Stimulated activated CD8-positive, alpha-beta memory T cell treated with anti-CD3 and anti-CD28 coated beads, Interleukin-4, amount 100 ng/mL, for 48 hours (primary cell): ENCODE results near the gene ATOH8.

Source experiments
- DNase-seq: peaks from one replicate; pipeline ENCODE4 v3.0.0-alpha.2; 2020

The ATOH8 gene

DNA sequence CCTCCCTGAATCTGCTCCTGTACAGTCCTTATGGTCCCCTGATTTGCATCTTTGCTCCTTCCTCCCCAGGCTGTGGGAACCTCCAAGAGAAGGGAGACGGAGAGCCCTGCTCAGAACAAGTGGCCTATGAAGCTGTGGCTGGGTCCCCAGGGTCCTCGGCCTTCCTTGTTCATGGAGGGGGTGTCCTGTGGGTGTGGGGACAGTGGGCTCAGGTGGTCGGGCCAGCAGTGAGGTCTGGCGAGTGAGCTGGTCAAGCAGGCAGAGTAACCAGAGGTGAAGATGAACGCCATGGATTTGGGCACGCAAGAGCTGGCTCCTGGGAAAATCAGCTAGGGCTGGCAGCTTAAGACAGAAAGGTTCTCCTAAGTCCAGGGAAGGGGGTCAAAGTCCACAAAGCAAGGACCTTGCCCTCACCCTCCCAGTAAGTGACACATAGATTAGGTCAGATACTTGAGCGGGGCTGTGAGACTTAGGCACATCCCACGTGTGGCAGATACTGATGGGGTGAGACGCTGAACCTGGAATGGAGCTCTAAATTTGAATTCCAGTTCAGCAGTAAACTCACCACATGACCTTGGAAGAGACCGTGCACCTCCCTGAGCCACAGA lies 34.8 kb upstream of the ATOH8 start:
- no peak for DNase-seq

DNA sequence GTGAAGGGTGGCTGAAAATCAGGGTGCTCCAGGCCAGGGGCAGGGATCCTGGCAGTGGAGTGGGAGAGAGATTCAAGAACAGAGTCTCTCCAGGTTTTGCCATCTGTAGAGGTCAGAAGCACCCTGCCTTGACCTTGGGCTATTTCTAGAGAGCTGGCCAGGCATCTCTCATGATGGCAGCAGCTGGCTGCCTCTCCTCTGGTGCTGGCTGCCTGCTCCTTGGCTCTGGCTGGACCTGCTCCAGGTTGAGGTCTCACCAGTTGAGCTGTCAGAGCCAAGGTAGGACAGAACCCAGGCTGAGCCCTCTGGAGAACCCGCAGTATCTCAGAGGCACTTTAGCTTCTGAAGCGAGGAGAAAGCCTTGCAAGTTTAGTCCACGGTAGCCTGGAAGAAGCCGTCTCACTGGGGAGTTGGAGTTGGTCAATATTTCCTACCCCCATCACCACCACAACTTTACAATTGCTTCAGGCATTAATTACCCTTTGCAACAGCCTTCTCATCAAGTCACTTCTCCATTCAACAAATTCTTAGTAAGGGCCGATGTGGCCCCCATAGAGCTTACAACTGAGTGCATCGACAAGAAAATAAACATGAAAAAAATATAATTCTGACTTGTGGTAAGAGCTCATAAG lies 34.1 kb upstream of the ATOH8 start:
- DNase-seq = no peak

DNA sequence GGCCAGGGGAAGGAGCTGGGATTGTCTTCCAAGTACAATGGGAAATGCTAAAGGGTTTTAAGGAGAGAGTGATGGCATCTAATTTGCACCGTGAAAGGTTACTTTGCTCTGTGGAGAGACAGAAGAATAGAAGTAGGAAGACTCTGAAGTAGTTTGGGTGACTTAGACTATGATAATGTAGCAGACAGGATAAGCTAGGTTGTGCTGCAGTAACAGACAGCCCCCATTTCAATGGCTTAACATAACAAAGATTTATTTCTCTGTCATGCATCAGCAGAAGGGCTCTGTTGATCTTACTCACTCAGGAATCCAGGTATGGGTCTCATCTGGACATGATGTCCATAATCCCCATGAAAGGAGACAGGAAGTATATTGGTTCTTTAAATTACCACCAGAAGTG lies 33.3 kb upstream of the ATOH8 start:
- no peak for DNase-seq

DNA sequence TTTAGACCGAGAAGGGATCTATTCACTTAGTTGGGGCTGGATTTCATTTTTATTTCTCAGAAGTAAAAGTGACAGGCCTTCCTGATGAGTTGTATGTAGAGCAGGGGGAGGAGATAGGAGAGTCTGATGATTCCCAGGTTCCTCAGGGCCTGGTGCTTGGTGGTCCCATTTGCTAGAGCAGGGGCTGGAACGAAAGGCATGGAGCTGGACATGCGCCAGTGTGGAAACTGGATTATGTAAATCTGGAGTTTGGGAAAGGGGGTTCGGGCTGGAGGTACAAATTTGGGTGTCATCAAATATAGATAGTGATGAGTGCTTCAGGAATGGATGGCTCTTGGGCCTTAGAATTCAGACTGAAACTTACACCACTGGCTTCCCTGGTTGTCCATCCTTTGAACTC lies 32.1 kb upstream of the ATOH8 start:
- DNase-seq = no peak

DNA sequence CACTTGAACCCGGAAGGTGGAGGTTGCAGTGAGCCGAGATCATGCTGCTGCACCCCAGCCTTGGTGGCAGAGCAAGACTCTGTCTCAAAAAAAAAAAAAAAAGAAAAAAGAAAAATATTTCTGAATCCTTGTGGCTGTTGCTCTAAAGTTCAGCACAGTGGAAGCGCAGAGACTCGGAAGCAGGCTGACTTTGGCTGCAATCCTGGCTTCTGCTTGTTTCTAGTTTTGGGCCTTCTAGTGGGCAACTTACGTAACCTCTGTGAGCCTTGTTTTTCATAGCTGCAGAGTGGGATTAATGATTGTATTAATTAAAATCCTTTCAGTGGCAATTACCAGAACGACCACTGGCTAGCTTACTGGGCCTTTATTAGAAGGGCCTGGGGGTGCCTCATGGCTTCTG lies 31.3 kb upstream of the ATOH8 start:
- no peak for DNase-seq

DNA sequence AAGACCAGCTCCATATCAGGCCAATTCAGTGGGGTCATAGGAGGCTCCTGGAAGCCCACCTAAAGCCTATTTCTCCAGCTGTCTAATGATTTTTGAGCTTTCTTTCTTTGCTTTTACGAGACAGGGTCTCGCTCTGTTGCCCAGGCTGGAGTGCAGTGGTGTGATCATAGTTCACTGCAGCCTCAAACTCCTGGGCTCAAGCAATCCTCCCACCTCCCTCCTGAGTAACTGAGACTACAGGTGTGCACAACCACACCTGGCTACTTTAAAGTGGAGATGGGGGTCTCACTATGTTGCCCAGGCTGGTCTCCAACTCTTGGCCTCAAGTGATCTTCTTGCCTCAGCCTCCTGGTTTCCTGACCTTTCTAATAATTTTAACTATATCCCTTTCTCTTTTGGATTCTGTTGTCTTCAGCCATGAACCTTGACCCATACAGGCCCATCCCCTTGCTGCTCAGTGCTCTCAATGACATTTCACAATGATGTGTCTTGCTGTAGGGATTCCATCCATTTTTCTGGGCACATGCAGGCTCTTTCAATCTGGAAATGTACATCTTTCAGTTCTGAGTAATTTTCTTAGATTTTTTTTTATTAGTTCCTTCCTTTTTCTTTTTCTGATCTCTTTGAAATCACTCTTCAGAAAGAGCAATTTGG lies 30.0 kb upstream of the ATOH8 start:
- DNase-seq = no peak

DNA sequence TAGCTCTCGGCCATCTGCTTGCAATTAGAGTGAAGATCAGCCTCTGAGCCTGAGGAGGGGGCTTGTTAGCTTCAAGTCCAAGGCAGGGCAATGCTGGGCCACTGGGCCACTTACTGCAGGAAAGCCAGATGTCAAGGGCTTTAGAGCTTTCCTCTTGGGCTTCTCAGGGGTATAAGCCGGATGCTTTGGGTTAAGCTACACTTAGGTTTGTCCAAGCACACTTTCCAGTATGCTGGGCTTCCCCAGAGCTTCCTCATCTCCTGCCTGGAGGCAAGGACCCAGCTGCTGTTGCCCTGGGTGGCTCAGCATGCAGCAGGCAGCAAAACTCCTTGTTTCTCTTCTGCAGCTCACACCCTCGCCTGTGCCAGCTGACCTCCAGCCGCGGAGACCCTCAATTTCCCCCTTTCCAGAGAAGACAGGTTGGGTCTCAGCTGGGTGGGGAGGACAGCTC lies 29.0 kb upstream of the ATOH8 start:
- DNase-seq = no peak

DNA sequence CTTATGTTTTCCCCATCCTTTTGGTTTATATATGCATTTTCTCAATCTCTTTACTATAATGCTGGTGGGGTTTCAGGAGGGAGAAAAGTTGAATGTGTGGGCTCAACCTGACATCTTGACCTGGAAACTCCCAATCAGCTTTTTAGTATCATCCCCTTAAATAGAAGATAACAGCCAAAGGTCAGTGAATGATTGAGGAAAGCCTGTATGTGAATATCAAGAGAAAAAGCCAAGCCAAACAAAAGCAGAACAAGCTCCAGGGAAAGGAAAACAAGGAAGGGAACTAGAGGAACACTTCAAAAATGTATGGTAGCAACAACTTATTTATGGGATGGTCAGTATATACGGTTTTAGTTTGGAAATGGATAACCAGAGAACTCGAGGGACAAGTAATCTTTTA lies 28.3 kb upstream of the ATOH8 start:
- no peak for DNase-seq

DNA sequence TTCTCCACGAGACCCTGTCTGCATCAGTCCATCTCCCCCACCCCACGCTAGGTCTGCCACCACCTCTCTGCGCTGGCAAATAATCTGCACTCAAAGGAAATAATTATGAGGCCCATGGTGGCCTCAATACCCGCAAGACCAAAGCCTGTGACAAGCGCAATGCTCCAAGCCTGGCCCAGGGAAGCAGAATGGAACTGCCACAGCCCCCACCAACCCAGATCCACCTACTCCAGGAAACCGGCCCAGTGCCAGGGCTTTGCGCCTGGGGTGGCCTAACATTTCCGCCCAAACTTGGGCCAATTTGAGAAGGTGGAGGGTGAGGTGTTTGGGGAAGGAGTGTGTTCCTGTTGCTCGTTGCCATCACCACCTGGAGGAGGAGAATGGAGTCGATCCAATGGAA lies 26.0 kb upstream of the ATOH8 start:
- no peak for DNase-seq

DNA sequence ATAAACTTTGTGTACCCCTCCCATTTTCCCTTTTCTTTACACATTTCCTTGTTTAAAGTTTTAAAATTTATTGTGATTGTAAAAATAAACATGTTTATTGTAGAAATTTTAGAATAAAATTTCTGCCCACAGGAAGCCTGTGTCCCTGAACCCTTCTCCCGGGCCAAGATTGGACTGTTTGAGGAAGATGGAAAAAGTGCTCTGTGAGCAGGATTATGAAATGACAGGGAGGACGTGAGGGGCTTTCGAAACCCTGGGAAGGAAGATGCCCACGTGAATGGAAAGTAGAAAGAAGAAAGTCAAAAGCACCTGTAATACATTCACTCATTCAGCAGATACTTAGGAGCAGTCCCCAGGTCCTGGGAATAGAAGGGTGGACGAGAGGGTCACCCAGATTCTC lies 25.4 kb upstream of the ATOH8 start:
- no peak for DNase-seq

DNA sequence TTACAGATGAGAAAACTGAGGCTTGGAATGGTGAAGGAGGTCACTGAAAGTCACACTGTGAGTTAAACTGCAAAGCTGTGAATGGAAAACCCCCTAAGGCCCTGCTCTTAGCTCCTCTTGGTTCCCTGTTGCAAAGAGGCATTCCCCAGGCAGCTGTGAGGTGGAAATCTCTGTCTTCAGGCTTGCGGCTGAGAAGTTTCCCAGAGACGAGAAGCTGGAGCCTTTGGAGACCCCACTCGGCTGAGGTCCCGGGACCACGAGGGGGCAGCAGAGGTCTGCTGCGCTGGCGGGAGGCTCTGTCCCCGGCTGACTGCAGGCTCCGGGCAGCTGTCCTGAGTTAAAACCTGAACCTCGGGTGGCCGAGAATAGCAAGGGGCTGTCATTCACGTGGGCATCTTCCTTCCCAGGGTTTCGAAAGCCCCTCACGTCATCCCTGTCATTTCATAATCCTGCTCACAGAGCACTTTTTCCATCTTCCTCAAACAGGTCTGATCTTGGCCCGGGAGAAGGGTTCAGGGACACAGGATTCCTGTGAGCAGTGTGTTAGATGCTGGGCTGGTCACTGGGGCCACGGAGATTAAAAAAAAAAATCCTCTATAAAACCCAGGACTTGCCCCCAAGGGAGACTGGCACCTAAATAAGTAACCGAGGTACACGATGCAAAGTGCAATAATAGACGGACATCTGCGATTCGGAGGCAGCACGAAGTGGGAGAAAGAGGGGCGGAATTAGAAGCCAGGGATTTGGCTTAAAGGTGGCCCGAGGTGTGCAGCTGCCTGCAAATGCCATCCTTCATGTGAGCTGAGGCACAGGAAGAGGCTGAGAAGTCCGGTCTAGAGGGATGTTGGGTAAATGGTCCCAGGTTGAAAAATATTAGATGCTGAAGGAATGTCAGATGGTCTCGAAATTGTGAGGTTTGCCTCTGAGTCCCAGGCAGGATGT lies 24.6 kb upstream of the ATOH8 start:
- DNase-seq = peak; percentile 91

DNA sequence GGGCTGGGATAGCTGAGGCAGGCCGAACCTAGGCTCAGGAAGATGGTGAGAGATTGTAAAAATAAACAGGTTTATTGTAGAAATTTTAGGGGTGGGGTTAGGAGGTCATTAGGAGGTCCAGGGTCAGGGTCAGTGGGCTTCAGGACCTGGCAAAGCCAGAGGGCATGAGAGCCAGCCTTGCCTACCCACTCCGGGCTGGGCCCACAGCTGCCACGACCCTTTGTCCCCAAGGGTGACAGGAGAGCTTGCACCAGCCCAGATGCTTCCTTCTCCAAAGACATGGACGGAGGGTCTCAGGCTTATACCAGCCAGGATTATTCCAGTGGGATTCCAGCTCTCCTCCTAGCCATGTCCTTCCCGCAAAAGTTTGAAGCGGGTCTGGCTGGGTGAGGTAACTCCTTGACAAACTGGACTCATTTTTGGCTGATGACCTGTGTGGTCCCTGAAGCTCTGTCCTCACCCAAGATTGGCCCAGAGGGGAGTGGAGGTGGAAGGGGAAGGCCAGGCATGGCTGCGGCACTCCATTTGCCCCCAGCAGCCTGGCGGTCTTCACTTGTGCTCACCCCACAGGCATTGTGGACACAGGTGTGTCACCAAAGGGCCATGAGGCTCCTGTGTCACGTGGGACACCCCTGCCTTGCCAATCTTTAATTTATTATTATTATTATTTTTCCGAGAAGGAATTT lies 23.8 kb upstream of the ATOH8 start:
- DNase-seq = no peak

DNA sequence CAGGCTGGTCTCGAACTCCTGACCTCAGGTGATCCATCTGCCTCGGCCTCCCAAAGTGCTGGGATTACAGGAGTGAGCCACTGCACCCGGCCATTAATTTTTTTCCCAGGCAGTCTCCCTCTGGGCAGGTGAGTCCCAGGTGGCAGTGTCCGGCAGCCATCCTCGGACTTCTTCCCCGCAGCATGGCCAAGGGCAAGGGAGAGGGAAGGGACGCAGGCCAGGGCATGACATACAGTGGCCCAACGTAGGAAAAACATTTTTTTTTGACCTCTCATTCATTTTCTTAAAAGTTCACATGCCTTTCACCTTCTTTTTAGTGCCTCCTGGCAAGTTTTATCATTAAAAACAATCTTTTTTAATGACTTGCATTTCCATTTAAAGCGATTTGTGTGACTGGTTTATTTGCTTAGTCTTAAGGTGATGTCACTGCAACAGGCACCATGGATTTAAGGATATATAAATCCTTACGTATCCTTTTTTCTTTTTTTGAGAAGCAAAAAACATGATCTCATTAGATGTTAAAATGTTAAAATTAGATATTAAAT lies 23.0 kb upstream of the ATOH8 start:
- no peak for DNase-seq

DNA sequence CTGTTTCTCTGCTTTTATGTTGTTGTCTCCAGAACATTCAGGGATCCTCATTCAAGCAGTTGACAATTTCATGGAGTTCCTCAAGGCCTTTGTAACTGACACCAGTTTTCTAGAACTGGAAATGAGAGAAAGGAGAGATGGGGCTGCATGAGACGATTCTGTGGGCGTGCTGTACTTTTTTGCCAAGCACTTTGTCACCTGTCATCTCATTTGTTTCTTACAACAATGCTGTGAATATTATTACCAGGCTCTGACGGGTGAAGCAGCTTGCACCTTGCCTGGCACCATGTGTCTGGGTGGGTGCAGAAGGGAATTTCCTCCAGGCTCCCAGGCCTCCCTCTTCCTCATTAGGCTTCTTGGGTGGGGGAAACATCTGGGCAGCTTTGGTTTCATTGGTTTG lies 22.2 kb upstream of the ATOH8 start:
- no peak for DNase-seq

DNA sequence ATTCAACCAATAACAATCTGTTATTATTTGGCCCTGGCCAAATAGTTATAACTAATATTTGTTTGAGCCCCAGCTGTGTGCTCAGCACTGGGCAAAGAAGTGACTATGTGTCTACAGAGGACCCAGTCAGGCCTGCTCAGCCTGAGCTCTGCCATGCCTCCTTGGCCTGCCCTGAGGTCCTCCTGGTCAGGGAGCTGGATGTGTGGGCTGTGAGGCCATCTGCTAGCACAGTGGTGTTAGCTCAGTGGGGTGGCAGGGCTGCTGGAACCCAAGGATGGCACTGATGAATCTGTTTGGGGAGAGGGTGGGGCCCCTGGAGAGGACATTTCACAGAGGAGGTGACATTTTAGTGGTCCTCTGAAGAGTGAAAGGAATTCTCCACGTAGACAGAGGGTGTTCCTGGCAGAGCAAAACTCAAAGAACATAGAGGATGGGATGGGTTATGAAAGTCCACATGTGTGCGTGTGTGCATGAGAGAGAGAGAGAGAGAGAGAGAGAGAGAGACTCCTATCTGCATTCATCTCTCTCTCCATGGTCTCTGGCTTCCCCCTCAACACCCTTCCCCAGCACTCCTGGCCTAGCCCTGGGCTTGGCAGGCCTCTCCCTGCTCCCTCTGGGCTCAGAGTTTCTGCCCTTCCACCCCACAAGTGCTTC lies 21.2 kb upstream of the ATOH8 start:
- DNase-seq = no peak

DNA sequence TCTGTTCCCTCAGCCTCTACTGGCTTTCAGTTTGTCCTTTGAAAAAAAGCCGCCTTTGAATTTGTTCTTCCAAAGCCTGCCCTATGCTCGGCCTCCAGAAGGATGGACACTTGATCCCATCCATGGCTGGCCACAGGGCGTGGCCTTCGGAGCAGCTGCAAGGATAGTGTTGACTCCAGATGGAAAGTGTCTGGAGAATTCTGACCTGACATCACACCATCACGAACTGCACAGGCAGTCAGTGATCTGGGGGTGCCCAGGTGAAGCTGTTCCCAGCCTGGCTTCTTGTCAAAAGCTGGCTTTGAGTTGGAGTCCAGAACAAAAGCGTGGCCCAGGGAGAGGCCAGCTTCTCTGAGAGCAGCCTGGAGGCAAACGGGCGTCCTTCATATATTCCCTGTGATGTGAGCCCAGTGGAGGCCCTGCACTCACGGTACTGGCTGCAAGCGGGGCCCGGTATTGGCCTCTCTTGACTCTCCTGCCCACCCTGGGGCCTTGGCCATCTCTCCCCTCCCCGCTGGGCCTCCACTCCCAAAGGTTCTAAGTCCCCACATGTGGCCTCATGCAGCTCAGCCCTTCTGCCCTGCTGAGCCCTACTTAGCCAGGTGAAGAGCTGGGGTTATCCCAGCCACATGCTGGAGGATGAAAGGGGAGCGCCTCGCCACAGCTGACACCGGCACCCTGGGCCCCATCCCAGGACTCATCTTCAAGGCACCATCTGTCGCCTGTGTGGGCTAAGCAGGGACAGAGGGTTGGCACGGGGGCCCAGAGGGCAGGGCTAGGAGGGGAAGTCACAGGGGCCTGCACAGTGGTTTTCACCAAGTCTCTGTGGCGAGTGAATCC lies 20.4 kb upstream of the ATOH8 start:
- no peak for DNase-seq

DNA sequence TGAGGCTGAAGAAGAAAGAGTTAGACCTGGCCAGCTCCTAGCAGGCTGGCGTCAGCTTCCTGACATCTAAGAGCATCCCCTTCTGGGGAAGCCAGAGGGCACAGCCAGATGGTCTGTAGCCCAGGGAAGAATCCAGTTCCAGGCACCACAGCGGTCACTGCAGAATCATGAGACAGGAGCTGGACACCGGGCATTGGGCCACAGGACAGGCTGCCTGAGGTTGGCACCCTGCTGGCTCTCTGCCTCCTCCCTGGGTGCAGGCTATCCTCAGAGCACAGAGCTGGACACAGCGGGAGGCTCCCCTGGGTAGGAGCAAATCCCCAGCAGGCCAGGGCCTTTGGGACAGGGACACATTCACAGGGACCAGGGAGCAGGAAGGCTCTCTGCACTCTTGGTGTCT lies 19.8 kb upstream of the ATOH8 start:
- DNase-seq = no peak

DNA sequence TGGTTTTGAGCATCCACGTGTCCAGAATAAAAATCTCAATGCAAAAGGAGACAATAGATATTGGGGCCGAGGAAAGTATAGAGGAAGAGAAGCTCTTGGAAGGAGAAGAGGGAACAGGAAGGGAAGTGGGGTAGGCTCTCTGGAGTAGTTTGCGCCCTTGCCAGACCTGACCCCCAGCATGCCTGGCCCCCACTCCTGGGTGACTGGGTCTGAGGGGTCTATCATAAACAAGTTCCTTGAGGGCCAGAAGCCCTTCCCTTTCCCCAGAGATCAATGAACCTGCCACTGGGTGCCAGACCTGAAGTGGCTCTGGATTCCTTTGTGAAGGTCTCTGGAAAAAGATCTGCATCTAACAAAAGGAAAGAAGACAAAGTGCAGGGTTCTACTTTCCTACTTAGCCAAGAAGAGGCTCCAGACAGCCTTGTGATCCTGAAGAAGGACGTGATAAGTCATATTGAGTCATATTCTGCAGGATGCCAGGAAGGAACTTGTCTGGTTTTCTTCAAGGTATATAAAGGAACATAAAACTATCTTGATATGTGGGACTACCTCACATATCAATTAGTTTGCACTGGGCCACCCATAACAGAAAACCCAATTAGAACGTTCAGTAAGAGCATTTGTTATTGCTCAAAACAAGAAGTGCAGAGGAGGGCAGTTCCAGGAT lies 18.7 kb upstream of the ATOH8 start:
- no peak for DNase-seq

DNA sequence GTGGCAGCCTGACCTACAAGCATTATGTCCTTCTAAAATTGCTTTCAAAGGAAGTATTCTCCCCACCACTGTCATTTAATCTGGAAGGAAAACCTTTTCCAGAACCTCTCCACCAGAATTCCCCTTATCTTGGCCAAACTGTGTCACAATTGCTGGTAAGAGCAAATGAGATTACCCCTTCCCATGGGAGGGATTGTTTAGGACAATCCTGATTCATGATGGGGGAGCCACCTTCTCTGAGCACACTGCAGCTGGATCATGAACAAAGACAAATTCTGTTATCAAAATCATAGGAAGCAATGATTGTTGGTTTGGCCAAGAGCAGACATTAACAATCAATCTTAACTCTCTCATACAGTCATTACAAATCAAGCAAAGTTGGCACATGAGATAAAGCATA lies 18.1 kb upstream of the ATOH8 start:
- DNase-seq = no peak
